HG03520 (cell line): Measurements from ENCODE around the gene TNS3.
"Not testable (repeated sequence)": the region's sequence is repeated elsewhere in the genome, so short reads cannot be mapped to it uniquely, and the experiment has no call there.

Source experiments
- ATAC-seq: cut with Tn5 transposase; IDR thresholded peaks from one replicate; pipeline ENCODE4 v1.9.1; 2021; ENCODE audit warnings: mild to moderate bottlenecking, moderate library complexity; ENCODE audit not compliant: unreplicated experiment

Gene TNS3

DNA sequence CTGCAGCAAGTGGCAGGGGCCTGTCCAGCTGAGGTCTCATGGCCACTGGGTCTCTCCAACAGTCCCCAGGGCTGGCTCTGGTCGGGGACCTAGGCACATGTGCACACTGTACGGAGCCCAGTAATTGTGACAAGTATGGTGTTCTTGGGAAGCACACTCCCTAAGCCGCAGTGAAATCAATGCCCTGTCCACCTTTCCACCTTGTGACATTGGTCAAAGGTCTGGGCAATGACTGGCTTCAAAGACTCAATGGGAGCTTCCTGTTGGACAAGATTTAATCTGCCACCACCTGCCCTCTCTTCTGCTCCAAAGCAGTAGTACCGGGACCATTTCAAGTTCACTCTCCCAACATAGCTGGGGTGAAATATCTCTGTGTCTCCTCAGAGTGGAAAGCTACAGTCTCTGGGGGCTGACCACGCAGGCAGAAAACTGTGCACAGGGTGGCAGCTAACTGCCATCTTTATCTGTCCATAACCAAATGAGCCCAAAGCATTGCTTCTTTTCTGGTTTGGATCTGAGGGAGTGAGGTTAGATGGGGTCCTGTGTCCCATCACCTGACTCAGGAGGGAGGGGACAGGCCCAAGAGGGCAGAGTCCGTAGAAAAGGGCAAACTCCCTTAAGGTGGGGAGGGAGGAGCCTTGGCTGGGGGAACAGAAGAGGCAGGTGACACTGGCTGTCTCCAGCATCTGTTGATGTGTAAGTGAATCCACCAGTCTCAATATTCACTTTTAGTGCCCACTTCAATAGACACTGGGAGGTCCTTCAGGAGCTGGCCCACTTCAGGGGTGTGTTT is 307.7 kb downstream of the TNS3 start:
- ATAC-seq: no peak

DNA sequence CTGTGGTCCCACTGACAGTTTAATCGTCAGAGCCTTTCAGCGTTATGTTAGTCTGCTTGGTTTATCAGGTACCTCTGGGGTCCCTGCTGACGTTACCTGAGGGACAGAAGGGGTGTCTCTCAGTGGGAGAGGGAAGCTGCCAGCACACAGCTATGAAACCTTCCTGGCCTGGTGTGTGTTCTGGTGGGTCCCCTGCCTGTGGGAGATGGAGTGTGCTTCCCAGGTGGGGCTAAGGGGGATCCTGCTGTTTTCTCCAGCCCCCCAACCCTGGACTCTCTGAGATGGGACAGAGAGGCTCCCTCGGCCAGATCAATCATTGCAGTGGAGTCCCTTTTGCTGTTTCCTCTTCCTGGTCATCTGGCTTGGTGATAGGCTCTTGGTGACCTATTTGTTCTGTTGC is 308.8 kb downstream of the TNS3 start:
- ATAC-seq: no peak

DNA sequence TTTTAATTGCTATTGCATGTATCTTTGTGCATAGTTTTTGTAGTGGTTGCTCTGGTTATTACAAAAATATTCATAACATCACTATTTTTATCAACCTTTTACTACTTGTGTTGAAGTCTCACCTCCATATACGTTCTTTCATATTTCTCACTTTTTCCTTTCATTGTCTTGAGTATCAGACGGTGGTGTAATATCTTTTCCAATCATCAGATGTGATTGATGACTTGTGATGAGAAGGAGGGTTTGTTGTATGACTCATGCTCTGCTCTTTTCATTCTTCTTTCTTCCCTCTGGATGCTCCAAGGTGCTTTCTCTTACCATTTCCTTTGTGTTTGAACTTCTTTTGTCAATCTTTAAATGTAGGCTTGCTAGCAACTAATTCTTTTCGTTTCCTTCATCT is 310.2 kb downstream of the TNS3 start:
- ATAC-seq: no peak

DNA sequence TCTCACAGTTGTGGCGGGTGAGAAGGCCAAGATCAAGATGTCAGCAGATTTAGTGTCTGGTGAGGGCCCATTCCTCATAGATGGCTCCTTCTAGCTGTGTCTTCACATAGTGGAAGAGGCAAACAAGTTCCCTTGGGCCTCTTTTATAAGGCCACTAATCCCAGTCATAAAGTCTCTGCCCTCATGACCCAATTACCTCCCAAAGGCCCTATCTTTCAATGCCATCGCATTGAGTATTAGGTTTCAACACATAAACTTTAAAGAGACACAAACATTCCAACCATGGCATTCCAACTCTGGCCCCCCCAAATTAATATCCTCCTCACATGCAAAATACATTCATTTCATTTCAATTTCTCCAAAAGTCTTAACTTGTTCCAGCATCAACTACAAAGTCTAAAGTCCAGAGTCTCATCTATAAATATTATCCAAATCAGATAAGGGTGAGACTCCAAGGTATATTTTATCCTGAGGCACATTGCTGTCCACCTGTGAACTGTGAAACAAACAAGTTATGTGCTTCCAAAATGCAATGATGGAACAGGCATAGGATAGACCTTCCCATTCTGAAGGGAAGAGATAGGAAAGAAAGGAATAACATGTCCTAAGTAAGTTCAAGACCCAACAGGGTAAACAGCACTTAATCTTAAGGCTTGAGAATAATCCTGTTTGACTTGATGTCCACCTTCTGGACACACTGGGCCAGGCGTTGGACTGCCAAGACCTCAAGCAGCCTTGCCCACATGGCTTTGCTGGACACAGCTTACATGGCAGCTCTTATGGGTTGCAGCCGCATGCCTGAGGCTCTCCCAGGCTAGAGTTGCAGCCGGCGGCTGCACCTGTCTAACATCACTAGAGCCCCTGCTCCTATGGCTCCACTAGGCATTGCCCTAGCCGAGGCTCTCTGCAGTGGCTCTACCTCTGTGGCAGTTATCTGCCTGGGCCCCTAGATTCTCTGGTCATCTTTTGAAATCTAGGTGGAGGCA is 312.8 kb downstream of the TNS3 start:
- ATAC-seq: no peak

DNA sequence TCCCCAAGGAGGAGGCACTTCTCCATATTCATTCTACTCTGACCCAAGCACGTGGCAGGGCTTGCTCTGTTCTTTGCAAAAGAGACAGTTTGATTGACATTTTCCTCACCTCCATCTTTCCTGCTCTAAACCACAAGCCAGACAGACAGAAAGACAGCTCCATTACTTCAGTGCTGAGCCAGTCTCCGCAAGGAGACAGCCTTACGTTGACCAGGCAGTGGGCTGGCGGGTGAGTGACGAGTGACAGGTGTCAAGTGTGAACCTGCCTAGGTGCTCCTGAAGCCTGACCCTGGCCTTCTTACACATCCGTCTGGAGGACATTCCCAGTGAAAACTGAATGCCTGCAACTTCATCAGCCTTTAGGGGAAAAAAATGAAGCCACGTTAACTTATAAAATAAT is 314.6 kb downstream of the TNS3 start:
- ATAC-seq: no peak

DNA sequence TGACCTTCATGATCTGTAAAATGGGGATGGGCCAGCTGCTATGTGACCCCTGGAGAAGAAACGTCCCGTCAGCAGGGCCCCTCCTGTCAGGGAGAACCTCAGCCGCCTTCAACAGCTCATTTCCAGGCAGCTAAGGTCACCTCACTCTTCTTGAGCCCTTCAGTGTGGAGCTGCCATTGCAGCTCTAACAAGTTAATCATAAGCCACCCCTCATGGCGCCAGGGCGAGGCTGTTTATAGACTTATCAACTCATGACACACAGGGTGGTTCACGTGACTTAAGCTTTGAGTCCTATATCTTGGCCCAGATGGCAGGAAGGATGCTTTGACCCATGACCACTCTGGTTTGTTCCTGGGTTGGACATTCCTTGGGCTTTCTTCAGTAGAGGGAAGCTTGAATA is 315.1 kb downstream of the TNS3 start:
- ATAC-seq: no peak

DNA sequence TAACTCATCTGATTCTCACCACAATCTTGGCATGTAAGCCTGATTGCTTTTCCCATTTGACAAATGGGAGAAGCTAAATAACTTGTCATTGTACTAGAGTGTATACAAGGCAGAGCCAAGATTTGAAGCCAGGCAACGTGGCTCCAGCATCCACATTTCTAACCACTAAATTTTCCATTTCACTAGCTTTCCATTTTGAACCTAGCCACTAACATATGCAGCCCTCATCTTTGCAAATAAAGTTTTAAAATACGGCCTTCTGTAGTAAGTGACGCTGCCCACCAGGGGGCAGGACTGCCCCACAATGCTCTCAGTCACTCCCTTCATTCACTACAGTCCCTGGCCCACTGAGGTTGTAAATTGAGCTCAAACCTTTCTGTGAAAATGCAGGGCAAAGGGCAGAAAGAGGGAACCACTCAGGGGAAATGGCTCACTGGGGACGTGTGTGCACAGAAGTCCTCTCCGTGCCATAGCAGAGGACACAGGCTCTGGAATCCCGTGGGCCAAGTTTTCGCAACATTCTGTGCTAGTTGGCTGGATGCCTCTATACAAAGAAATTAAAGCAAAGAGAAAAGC is 315.7 kb downstream of the TNS3 start:
- ATAC-seq: peak; percentile 97

DNA sequence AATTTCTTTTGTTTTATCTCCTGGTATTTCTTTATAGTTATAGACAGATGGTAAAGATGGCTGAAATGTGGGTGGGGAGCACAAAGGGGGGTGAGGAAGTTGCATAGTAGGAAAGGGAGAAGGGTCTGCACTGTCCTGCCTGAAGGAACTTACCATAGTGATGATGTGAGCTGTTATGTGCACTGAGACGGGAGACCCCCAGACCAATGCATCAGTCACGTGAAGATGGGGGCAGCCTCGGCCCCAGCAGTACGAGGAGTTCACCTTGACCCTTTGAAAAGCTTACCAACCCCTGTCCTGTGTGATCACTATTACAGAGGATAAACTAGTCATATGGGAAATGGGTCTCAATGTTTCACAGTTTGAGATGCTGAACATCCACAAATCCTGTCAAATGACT is 316.3 kb downstream of the TNS3 start:
- ATAC-seq: no peak

DNA sequence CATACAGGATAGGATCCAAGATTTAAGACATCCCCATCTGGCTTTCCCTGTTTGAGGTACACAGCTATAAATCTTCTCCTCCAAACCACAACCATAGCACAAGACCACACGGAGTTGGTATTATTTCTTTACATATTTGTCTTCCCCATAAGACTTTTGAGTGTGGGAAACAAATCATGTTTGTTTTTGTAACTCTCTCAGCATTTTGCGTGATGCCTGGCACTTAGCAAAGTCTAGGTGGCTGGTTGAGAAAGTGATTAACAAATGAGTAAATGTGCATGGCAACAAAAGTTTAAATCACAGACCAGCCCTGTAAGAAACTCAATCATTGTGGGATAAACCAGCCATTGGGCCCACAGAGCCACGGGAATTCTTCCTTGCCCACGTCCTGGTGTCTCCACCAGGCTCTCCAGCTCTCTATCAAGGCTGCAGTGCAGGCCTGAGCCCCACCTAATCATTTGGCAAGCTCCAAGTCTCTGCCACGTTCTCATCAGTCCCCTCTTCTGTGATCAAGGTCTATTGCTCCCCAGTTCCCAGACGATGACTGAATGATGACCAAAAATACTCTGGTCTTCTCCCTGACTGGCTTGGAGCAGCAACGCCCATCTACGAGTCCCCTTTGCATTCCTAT is 317.8 kb downstream of the TNS3 start:
- ATAC-seq: no peak

DNA sequence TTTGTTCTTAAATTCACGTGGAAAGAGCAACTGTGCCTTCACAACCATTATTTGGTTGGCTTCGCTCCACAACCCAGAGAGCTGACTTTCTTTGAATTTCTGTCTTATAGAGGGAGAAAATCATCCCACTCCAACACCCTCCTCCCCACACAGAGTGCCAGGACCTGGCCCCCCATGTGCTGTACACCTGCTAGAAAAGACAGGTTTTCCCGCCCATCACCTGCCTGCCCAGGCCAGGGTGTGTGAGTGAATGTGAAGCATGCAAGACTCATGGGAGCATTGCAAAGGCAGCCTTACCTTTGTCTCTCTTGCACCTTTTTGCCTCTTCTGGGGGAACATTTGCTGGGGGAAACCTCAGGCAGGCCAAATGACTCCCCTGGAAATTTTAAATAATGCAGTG is 319.0 kb downstream of the TNS3 start:
- no peak for ATAC-seq

DNA sequence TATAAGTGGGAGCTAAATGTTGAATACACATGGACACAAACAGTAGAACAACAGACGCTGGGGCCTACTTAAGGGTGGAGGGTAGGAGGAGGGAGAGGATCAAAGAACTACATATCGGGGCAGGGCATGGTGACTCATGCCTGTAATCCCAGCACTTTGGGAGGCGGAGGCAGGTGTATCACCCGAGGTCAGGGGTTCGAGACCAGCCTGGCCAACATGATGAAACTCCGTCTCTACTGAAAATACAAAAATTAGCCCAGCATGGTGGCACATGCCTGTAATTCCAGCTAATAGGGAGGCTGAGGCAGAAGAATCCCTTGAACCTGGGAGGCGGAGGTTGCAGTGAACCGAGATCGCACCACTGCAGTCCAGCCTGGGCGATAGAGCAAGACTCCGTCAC is 319.8 kb downstream of the TNS3 start:
- not testable (repeated sequence) for ATAC-seq

DNA sequence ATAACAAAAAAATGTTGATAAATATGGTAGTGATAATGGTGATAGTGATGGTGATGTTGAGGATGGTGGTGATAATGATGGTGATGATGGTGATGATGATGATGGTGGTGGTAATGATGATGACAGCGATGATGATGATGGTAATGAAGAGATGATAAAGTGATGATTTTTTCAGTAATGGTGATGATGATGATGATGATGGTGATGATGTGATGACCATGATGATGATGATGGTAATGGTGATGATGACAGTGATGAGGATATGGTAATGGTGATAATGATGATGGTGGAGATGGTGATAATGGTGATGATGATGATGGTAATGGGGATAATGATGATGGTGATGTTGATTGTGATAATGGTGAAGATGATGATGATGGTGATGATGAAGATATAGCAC is 321.6 kb downstream of the TNS3 start:
- no peak for ATAC-seq

DNA sequence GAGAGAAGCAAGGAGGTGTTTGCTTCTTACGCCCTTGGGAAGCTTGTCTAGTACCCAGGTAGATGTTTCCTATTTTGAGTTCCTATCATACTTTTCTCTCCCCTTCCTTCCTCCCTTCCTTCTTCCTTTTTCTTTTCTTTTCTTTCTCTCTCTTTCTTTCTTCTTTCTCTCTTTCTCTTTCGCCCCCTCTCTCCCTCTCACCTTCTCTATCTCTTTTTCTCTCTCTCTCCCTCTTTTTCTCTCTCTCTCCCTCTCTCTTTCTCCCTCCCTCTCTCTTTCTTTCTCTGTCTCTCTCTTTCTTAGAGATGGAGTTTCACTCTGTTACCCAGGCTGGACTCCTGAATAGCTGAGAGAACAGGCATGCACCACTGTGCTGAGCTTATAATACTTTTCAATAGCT is 322.2 kb downstream of the TNS3 start:
- no peak for ATAC-seq

DNA sequence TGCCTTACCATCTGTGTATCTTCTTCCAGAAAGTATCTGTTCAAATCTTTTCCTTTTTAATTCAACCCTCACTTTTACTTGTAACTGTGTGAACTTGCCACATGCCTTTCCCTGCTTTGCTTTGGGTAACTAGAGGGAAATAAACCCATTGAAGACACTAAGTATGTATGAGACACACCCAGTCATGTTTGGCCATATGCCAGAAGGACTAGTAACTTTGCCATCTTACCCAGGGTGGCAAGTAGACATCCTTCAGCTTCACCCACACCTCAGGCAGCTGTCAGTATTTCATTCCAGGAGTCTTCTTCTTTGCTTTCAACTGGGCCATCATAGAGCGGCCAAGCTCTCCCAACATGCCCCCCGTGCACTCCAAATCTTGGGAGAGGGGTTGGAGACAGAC is 323.1 kb downstream of the TNS3 start:
- ATAC-seq: no peak

DNA sequence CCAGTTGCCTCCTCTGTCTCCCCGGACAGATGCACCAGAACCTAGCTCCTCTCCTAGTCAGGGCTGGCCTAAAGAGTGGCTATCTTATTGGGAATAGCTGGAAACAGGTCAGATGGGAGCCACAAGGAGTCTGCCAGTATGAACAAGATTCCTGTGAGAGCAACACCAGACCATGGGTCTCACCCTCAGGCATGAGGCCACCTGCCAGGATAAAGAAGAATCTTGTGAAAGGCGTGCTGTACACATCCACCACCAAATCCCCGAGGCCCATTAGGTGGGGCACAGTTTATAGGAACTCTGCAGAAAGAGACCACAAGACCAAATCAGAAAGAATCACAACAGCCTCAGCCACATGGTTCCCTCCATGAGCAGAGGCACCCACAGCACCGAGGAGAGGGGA is 325.9 kb downstream of the TNS3 start:
- no peak for ATAC-seq

DNA sequence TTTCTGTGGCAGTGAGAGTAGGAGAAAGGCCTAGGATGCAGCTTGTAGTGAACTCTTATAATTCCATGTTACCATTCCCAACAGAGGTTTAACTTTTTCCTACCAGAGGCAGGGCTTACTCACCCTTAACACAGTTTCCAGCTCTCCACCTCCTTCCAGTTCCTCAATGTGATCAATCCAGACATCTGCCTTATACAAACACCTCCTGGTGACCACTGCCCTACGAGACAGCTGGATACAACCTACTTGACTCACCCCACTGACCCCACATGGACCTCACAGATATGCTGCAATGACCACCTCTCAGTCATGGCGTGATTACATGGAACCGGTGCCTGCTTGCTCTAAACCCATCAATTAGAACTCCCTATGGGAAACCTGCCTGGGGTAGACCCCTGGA is 326.5 kb downstream of the TNS3 start:
- ATAC-seq: no peak

DNA sequence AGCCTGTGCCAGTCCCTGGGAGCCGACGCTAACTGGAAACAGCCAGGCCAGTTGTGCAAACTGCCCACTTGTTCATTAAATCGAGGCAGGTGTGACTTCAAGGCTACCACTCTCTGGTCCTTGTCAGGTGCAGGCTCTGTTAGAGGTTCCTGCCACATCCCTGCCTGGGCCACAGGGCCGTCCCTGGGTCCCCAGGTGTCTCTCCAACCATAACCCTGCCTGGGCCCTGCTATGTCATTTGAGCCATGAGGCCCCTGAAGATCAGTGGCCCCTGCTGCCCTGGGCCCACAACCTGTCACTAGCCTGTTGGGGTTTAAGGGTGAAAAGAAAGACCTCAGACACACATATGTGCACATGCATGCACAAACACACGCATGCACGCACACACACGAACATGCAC is 326.9 kb downstream of the TNS3 start:
- no peak for ATAC-seq

DNA sequence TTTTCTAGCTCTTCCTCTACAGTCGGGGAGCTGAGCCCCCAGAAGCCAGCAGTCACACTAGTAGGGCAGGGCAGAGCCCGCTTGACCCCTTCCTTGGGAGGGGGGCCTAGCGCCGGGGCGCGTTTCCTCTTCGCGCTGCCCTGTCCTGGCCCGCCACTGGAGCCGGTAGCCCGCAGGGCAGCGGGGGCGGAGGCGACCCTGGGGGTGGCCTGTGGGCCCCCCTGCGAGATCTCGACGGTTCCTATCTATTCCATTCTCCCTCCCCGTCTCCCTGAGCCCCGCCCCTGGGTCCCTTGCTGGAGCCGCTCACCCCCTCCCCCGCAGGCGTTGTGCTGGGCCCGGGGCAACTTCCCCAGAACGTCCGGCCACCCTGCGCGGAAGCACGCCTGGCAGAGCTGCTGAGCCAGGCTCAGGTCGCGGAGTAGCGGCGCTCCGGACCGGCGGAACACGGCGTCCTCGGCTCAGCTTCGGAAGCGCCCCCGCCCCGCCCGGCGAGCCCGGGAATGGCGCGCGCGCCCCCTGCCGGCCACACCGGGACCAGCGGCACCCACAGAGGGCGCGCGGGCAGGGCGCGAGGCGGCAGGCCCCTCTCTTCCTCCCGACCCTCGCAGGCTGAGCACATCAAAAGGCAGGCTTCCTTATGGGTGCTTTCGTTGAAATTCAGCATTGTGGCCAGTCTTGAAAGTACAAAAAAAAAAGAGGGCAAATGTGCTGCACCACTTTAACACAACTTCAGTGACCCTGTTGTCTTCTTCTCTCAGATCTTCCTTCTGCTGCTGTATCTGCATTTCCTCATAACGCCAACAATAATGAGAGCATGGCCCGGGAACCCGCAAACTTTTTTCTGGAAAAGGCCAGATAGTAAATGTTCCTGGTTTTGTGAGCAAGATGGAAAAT is 327.6 kb downstream of the TNS3 start:
- peak; percentile 83 for ATAC-seq

DNA sequence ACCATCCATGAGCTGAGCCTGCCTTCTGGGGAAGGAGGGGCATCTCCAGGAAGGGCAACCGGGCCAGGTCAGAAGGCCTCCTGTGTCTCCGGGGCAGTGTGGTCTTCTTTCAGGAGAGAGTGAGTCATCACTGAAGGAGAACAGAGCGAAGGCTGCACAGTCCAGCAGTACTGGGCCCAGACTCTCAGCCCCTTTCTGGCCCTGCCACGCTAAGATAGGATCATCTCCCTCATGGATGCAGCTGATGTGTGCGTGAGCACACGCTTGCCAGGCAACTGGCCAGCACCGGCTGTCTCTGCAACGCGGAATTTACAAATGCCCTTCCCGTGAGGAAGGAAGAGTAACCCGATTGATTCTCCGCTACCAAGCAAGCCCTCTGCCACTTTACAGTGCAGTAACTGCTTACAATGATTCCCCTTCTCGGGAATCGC is 328.2 kb downstream of the TNS3 start:
- ATAC-seq: peak; percentile 39

DNA sequence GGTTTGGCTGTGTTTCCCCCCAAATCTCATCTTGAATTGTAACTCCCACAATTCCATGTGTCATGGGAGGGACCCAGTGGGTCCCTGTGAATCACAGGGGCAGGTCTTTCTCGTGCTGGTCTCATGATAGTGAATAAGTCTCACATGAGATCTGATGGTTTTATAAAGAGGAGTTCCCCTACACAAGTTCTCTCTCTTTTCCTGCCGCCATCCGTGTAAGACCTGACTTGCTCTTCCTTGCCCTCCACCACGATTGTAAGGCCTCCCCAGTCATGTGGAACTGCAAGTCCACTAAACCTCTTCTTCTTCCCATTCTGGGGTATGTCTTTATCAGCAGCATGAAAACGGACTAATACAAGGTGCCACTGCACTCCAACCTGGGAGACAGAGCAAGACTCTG is 329.2 kb downstream of the TNS3 start:
- no peak for ATAC-seq
